NK-92 treated with Interleukin-12 subunit alpha and Interleukin-12 subunit beta, amount 100 ng/mL, for 24 hours (cell line): ENCODE data around the gene RANBP10.
"Not testable (repeated sequence)": the region's sequence is repeated elsewhere in the genome, so short reads cannot be mapped to it uniquely, and the experiment has no call there.

ENCODE experiments used
- DNase-seq: peaks from one replicate; lab custom pipeline; 2025; lab: John Stamatoyannopoulos, UW

RANBP10 gene

GRCh38 chr16:67713647-67714273, 92.6 kb downstream of the RANBP10 start:
- no peak for DNase-seq

DNA sequence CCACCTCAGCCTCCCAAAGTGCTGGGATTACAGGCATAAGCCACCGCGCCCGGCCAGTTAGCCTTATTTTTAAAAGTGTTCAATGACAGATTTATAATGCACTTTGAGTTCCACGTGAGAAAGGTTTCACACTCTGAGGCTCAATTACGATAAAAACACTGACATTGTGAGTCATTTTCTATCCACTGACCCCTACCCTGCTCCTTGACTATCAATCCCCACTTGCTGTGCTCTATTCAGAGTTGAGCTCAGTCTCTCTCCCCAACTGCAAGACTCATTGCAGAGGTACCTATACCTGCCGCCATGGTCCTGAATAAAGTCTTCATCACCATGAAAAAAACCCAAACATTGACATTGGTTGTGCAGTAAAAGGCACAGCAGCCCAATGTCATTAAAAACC, 95.8 kb downstream of the RANBP10 start:
- DNase-seq, result no peak

- no peak for DNase-seq
These were observed 97.3 kb downstream of the RANBP10 start for GRCh38 chr16:67709050-67709449.

DNA sequence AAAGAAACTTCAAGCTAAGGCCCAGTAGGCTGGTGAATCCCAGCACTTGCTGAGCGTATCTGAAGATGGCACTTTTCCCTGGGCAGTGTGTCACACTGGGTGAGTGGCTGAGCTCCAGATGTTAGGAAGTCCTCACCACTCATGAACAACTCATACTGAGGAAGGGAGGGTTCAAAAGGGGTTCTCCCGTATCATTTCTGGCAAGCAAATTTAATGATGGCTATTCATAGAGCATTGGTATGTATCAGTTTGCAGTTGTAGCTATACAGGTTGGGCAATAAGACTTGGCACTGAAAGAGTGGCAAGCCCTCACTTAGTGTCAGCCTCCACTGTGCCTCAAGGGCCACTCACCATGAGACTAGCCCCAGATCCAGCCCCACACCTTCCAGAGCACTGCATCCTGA, 98.0 kb downstream of the RANBP10 start:
- no peak for DNase-seq

DNA sequence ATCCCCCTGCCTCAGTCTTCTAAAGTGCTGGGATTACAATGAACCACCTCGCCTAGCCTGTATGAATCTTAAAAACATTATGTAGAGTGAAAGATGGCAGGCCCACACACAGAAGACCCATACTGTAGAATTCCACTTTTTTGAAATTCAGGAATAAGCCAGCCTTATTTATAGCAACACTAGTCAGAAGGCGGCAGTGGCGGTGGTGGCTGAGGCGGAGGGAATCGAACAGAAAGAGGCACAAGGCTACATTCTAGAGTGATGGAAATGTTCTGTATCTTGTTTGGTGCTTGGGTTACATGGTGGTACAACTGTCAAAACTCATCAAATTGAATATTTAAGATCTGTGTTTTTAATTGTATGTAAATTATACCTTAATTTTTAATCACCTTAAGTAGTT, 98.6 kb downstream of the RANBP10 start:
- no peak for DNase-seq

GRCh38 chr16:67707210-67707609, 99.2 kb downstream of the RANBP10 start:
- no peak for DNase-seq

DNA sequence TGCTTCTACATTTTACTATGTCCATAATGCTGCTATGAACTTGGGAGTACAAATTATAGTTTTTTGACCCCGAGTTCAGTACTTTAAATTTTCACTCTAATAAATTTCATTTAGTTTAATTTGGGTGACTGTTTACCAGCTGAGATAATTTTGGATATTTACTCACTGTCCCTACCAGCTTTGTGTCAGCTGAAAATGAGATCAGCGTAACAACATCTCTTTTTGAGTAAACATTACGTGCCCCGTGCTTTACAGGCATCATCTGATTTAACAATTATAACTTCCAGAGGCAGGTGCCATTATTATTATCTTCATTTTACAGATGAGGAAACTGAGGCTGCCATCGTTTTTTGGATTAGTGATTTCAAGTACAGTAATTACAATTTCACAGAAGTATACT, 102.2 kb downstream of the RANBP10 start:
- DNase-seq, result no peak

DNA sequence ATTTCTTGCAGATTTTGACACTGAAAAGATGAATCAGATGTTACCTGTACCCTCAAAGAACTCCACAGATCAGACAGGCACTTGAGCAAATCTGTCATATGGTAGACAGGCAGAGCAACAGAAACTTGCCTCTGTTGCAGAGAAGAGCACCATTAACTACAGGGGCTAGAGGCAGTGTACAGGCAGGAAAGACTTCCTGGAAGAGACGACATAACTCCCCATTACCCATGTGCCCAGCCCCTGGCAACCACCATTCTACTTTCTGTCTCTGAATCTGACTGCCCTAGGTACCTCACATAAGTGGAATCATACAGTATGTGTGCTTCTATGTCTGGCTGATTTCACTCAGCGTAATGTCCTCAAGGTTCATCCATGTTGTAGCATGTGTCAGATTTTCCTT, 102.7 kb downstream of the RANBP10 start:
- DNase-seq, result no peak

DNA sequence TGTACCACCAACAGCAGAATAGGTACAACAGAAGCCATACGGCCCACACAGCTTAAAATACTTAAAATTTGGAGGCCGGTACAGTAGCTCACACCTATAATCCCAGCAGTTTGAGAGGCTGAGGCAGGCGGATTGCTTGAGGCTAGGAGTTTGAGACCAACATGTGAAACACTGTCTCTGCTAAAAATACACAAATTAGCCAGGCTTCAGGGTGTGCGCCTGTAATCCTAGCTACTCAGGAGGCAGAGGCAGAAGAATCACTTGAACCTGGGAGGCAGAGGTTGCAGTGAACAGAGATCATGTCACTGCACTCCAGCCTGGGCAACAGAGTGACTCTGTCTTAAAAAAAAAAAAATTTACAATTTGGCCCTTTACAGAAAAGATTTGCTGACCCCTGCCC, 104.2 kb downstream of the RANBP10 start:
- no peak for DNase-seq

DNA sequence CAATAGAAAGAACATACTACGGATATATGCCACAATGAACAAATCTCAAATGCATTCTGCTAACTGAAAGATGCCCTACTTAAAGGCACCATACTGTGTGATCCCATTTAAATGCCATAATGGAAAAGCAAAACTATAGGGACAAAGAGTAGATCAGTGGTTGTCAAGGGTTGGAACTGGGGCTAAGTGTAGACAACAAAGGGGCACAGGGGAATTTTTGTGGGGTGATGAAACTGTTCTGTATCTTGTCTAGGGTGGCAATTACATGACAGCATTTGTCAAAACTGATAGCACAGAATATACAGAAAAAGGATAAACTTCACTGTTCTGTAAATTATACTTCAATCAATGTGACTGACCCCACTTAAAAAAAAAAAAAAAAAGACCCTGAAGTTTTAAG, 104.9 kb downstream of the RANBP10 start:
- no peak for DNase-seq

DNA sequence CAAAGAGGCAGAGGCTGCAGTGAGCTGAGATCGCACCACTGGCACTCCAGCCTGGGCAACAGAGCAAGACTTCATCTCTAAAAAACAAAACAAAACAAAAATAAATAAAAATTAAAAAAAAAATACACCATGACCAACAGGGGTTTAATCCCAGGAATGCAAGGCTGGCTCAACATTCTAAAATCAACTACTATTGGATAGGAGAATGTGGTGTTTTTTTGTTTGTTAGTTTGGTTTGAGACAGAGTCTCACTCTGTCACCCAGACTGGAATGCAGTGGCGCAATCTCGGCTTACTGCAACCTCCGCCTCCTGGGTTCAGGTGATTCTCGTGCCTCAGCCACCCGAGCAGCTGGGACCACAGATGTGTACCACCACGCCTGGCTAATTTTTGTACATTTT, 107.1 kb downstream of the RANBP10 start:
- DNase-seq, result no peak

- DNase-seq, result no peak
These were observed 108.8 kb downstream of the RANBP10 start for GRCh38 chr16:67697422-67698185.

DNA sequence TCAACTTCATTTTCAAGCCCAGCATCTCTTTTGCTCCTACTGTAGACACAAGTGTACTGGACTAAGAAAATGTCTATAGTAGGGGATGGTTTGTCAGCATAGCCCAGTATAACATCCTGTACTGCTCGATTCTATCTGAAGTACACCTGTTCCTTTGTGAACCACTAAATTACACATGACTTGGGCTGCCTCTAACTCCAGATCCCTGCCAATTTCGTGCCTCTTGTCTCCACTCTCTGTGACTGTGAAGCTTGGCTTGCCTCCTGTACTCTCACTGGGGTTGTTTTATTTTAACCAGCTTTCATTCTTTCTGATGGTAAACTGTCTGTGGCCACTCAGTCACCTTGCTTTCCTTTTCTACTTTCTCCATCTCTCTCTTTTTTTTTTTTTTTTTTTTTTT, 111.7 kb downstream of the RANBP10 start:
- no peak for DNase-seq

DNA sequence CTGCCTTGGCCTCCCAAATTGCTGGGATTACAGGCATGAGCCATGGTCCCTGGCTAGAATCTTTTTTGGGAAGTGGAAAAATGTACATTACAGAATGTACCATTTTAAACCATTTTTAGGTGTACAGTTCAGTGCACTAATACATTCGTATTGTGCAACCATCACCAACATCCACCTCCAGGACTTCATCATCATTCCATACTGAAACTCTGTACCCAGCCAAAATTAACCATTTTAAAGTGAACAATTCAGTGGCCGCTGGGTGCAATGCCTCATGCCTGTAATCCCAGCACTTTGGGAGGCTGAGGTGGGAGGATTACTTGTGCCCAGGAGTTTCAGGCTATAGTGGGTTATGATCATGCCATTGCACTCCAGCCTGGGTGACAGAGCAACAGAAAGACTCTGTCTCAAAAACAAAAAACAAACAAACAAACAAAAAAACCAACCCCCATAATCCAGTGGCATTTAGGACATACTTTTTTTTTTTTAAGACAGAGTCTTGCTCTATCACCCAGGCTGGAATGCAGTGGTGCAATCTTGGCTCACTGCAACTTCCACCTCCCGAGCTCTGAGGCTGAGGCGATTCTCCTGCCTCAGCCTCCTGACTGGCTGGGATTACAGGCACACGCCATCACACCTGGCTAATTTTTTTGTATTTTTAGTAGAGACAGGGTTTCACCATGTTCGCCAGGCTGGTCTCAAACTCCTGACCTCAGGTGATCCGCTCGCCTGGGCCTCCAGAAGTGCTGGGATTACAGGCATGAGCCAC, 112.7 kb downstream of the RANBP10 start:
- not testable (repeated sequence) for DNase-seq

DNA sequence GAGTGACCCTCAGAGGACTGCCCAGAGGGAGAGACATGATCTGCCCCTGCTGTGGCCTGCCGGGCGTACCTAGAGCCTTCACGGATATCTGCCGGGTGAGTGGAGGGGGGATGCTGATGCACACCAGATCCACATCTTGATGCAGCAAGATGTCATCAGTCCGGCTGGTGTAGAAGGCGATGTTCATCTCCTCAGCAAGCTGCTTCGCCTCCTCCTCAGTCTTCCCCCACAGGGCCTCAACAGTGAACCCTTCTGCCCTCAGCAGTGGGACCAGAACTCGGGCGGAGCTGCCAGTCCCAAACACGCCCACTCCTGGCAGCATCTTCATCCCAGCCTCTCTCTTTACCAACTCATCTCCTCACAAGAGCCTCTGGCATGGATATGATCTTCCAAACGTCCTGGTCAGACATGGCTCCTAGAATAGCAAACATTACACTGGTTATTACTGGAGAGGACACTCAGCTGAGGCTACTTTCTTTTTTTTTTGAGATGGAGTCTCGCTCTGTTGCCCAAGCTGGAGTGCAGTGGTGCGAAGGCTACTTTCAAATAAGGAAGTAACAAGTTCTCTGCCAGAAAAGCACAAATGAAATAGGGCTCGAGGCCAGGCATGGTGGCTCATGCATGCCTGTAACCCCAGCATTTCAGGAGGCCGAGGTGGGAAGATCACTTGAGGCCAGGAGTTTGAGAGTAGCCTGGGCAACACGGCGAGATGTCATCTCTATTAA, 120.8 kb downstream of the RANBP10 start:
- no peak for DNase-seq

DNA sequence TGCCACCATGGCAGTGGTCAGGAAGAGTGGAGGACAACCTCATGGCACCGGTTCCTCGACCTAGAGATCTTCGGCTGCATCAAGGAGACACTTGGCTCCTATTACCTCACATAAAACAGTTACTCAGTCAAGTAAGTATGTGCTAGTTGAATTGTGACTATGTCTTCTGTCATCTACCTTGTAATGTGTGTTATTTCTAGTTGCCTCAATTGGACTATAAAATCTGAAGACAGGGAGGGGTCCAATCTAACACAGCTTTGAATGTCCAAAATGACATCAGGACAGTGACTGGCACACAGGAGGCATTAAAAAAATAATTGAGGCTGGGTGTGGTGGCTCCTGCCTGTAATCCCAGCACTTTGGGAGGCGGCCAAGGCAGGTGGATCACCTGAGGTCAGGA, 122.6 kb downstream of the RANBP10 start:
- no peak for DNase-seq

DNA sequence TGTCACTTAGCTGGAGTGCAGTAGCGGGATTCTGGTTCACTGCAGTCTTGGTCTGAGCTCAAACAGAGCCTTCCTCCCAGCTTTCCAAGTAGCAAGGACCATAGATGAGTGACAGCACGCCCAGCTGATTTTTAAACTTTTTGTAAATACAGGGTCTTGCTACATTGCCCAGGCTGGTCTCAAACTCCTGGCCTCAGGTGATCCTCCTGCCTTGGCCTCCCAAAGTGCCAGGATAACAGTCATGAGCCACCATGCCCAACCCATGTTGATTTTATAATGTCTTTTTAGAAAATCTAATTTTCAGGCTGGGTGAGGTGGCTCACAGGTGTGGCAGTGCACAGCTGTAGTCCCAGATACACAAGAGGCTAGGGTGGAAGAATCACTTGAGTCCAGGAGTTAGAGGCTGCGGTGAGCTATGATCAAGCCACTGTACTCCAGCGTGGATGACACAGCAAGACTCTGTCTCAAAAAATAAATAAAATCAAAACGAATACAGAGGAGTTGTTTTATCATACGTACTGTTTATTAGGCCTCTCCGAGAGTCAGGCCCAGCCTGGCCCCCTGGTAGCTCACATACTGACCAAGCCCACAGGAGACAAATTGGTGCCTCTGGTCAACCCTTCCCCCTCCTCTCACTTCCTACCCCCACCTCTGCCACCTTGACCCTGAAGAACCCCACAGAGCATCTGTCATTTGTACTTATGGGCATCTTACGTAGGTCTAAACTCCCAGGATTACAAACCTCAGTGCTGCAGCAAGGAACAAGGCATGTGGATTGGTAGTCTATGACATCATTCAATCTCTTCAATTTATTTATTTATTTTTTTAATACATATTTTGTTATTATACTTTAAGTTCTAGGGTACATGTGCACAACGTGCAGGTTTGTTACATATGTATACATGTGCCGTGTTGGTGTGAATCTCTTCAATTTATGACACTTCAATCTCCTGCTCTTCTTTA, 126.1 kb downstream of the RANBP10 start:
- no peak for DNase-seq

DNA sequence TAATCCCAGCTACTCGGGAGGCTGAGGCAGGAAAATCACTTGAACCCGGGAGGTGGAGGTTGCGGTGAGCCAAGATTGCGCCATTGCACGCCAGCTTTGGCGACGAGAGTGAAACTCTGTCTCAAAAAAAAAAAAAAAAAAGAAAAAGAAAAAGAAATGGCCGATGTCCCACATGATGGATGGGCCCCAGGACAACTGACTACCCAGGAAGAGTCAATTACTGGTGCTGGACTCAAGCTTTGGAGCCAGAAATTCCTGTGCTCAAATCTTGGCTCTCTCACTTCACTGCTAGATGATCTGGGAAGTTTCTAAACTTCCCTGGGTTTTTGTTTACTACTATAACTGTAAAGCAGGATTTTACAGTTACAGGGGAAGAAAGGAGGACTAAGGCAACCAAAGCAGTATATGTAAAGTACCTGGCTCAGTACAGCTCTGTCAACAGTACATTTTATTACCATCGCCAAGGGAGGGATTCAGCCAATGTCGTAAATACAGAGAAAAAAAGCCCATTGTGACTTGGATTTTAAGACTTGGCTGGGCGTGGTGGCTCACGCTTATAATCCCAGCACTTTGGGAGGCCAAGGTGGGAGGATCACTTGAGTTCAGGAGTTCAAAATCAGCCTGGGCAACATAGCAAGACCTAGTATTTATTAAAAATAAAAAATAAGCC, 127.9 kb downstream of the RANBP10 start:
- DNase-seq, result no peak

DNA sequence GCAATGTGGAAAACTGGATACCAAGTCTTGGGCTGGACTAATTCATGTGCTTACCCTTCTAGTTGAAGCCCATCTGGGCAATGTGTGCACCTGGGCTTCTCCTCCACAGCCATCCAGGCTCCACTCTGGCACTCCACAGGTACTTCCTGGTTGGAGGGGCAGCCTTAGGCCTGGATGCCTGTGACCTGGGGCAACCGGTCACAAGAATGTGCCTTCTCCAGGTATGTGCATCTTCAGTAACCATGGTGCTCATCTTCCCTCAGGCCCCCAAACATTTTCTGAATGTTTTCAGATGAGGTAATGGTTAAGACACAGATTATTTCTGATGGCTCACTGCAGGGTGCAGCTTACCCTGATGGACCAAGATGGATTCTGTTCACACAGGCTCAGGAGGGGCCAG, 128.6 kb downstream of the RANBP10 start:
- DNase-seq, result no peak

- no peak for DNase-seq
These were observed 129.4 kb downstream of the RANBP10 start for GRCh38 chr16:67676939-67677338.

DNA sequence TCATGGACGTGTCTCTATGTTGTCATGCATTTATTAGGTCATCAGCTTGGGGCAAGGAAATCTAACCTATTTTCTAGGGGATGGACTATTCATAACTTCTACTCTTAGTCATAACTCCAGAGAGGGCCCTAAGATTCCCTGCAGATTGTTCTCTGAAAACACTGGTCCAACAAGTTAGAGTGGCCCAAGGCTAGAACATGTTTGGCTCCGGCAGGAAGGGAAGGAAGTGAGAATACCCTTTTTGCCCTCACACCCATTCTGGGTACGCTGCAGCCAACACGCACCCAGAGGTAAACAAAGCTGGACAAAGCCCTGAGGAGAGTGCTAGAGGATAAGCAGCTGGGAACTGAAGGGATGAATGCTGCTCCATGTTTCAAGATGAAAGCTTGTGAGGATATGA, 129.8 kb downstream of the RANBP10 start:
- DNase-seq, result no peak
